Measurements from ENCODE around the gene ASB2. TPM values are rescaled to one million over a fixed set of nuclear protein-coding genes. Genes with fewer than 3 reads are reported as not detected.
A peak's percentile ranks its signal among the peaks of the same experiment; 100 is the strongest.

ASB2 gene
- total and polyA plus RNA-seq, 8 donors = 2.0 to 199 (median 18.7) TPM

DNA sequence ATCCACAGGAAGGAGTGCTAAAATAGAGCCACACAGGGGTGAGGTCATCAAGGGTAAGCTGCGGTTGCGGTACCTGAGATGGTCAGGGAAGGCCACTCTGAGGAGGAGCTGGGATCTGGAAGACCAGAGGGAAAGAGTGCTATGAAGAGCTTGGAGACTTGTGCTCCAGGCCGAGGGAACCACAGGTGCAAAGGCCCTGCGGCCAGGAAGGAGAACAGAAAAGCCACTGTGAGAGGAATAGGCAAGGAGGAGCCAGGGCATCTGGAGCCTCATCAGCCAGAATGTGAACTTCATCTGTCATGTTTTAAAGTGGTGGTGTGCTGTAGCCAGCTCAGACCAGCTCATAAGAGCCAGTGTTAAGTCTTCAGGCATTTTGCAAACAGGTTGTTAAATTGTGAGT is 15.3 kb upstream of the ASB2 start:
- H3K9me3 ChIP-seq = no peaks in the 10 kb centered on the region
- no peak overlapping the region for H3K4me3 ChIP-seq
- intact Hi-C loops (cut with DNase I; ENCODE audit: low total_unique reads) = no loop called here
- WGBS, 5 donors = 81 to 97% (median 95%) methylated on average over 4 of the region's 4 CpGs
- H3K4me1 ChIP-seq = peaks cover 0 to 28% (median 4%) of the 10 kb centered on the region in 4 donors
- no peak for TF ChIP-seq EP300 (IDR thresholded peaks at IDR 0.05)
- TF ChIP-seq, protein P1, sequence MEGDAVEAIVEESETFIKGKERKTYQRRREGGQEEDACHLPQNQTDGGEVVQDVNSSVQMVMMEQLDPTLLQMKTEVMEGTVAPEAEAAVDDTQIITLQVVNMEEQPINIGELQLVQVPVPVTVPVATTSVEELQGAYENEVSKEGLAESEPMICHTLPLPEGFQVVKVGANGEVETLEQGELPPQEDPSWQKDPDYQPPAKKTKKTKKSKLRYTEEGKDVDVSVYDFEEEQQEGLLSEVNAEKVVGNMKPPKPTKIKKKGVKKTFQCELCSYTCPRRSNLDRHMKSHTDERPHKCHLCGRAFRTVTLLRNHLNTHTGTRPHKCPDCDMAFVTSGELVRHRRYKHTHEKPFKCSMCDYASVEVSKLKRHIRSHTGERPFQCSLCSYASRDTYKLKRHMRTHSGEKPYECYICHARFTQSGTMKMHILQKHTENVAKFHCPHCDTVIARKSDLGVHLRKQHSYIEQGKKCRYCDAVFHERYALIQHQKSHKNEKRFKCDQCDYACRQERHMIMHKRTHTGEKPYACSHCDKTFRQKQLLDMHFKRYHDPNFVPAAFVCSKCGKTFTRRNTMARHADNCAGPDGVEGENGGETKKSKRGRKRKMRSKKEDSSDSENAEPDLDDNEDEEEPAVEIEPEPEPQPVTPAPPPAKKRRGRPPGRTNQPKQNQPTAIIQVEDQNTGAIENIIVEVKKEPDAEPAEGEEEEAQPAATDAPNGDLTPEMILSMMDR (IDR thresholded peaks at IDR 0.05) = no peak
- no peak for TF ChIP-seq POLR2A (IDR thresholded peaks at IDR 0.05)
- no peak for TF ChIP-seq POLR2AphosphoS5 (IDR thresholded peaks at IDR 0.05)
- no peaks in the 10 kb centered on the region for H3K36me3 ChIP-seq
- DNase-seq = no peak
- no peak overlapping the region for H3K27ac ChIP-seq
- peaks cover 0 to 8% (median 3%) of the 10 kb centered on the region in 3 donors for H3K27me3 ChIP-seq

DNA sequence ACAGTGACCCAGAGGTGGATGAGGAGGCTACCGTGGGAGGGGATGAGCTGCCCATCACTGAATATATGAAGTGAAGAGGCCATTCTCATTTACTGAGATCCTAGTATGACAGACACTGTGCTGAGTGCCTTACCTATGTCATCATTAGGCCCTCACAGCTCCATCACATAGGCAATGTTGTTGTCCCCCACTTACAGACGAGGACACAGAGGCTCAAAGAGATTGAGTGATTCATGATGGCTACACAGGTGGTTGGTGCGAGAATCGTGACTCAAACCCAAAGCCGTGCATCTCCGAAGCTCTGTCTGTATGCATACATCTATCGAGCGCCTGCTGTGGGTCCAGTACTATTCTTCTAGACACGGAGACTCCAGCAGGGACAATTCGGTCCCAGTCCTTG is 14.8 kb upstream of the ASB2 start:
- TF ChIP-seq POLR2AphosphoS5 (IDR thresholded peaks at IDR 0.05) (no peak), POLR2A (IDR thresholded peaks at IDR 0.05) (no peak), EP300 (IDR thresholded peaks at IDR 0.05) (no peak)
- TF ChIP-seq, protein P1 (IDR thresholded peaks at IDR 0.05) = no peak
- Histone ChIP-seq H3K27me3 (peaks cover 0 to 3% (median 0%) of the 10 kb centered on the region in 3 donors), H3K27ac (no peak overlapping the region), H3K4me3 (no peak overlapping the region), H3K9me3 (no peaks in the 10 kb centered on the region), H3K36me3 (no peaks in the 10 kb centered on the region), H3K4me1 (peaks cover 0 to 25% (median 4%) of the 10 kb centered on the region in 4 donors)
- 84 to 92% (median 88%) methylated on average over 10 of the region's 10 CpGs for WGBS, 5 donors
- DNase-seq = no peak
- intact Hi-C loops (cut with DNase I; ENCODE audit: low total_unique reads) = no loop called here

DNA sequence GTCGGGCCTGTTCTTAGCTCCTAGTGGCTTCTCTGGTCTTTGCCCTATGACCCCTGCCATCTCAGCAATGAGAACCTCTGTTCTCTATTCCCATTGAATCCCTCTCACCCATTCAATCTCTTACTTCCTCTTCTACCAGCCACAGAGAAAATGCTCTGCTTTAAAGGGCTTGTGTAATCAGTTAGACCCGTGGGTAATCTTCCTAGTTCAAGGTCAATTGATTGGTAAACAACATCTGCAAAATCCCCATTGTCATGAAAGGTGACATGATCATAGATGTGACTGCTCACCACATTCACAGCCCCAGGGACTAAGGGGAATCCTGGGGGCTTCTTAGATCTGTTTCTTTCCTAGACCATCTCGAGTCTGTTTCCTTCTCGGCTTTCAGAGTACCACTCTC is 13.6 kb upstream of the ASB2 start:
- no peak for DNase-seq
- 60 to 77% (median 67%) methylated on average over 4 of the region's 4 CpGs for WGBS, 5 donors
- Histone ChIP-seq H3K27me3 (no peaks in the 10 kb centered on the region), H3K27ac (no peak overlapping the region), H3K36me3 (no peaks in the 10 kb centered on the region), H3K4me1 (peaks cover 0 to 20% (median 0%) of the 10 kb centered on the region in 4 donors), H3K9me3 (no peaks in the 10 kb centered on the region), H3K4me3 (no peak overlapping the region)
- intact Hi-C loops (cut with DNase I; ENCODE audit: low total_unique reads) = no loop called here
- TF ChIP-seq, protein P1 (IDR thresholded peaks at IDR 0.05) = no peak
- TF ChIP-seq EP300 (IDR thresholded peaks at IDR 0.05) = no peak
- no peak for TF ChIP-seq POLR2AphosphoS5 (IDR thresholded peaks at IDR 0.05)
- TF ChIP-seq POLR2A (IDR thresholded peaks at IDR 0.05) = no peak

DNA sequence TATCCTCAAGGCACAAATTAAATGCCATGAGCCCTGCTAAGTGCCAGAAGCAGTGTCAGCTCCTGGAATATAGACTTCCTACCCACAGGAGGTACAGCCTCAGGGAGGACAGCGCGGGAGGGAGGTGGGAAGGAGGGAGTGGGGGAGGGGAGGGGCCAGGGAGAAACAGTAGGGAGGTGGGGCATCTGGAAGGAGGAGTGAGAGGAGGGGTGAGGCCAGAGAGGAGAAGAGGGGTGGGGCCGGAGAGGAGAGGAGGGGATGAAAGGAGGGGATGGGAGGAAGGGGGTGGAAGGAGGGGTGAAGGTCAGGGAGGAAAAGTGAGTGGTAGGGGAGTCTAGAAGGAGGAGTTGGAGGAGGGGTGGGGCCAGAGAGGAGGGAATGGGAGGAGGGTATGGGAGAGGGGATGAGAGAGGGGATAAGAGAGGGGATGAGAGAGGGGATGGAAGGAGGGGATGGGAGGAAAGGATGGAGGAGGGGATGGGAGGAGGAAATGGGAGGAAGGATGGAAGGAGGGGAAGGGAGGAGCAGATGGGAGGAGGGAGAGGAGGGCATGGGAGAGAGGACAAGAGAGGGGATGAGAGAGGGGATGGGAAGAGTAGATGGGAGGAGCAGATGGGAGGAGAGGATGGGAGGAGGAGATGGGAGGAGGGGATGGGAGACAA is 11.6 kb upstream of the ASB2 start:
- TF ChIP-seq POLR2A (IDR thresholded peaks at IDR 0.05) = no peak
- Histone ChIP-seq H3K27me3 (no peaks in the 10 kb centered on the region), H3K36me3 (no peaks in the 10 kb centered on the region), H3K4me3 (no peak overlapping the region), H3K27ac (peak overlapping the region in 1 of 5 donors; percentile 22), H3K4me1 (peaks cover 0 to 16% (median 0%) of the 10 kb centered on the region in 4 donors), H3K9me3 (no peaks in the 10 kb centered on the region)
- DNase-seq = no peak
- intact Hi-C loops (cut with DNase I; ENCODE audit: low total_unique reads) = no loop called here
- WGBS, 5 donors = 57 to 66% (median 64%) methylated on average over 3 of the region's 3 CpGs

DNA sequence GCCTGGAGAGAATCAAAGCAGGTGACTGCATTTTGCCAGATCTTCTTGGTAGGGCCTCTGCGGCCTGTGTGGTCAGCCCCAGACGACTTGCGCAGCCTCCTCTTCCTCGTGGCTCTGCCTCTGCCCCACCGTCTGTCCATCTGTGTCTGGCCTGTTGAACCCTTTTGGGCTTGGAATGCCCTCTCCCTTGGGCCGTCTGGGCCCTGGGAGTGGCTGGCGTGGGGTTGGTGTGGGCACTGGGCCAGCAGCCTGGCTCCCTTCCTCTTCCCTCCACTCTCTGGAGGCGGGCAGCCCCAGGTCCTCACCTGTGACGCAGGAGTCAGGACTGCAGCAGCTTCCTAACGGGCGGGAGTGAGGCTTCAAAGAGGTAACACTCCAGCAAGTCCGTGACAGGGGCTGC is 11.0 kb upstream of the ASB2 start:
- Histone ChIP-seq H3K4me1 (peaks cover 0 to 16% (median 2%) of the 10 kb centered on the region in 4 donors), H3K4me3 (no peak overlapping the region), H3K27ac (peak overlapping the region in 1 of 5 donors; percentile 22), H3K36me3 (no peaks in the 10 kb centered on the region), H3K9me3 (no peaks in the 10 kb centered on the region), H3K27me3 (no peaks in the 10 kb centered on the region)
- DNase-seq = no peak
- intact Hi-C loops (cut with DNase I; ENCODE audit: low total_unique reads) = no loop called here
- TF ChIP-seq, protein P1 (IDR thresholded peaks at IDR 0.05) = no peak
- TF ChIP-seq EP300 (IDR thresholded peaks at IDR 0.05) (no peak), POLR2AphosphoS5 (IDR thresholded peaks at IDR 0.05) (no peak), POLR2A (IDR thresholded peaks at IDR 0.05) (no peak)
- WGBS, 5 donors = 52 to 68% (median 54%) methylated on average over 8 to 12 of the region's 12 CpGs
